ENCODE measurements around the gene AFAP1L2.
"Not testable (repeated sequence)": the region's sequence is repeated elsewhere in the genome, so short reads cannot be mapped to it uniquely, and the experiment has no call there.

The AFAP1L2 gene

GRCh38 chr10:114362826-114363355, 41.4 kb downstream of the AFAP1L2 start:
- no peak for DNase-seq (ENCODE audit: low read depth in 2 of 2)

DNA sequence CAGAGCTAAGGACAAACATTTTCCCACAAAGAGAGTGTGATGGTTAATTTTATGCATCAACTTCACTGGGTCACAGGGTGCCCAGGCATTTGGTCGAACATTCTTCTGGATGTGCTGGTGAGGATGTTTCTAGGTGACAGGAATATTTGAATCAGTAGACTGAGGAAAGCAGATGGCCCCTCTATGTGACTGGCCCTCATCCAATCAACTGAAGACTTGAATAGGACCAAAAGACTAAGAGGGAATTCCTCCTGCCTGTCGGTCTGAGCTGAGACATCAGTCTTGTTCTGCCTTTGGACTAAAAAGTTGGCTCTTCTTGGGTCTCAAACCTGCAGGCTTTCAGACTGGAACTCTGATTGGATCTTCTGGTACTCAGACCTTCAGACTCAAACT, 44.4 kb downstream of the AFAP1L2 start:
- DNase-seq (ENCODE audit: low read depth in 2 of 2): no peak

- DNase-seq (ENCODE audit: low read depth in 2 of 2): no peak
Measured at GRCh38 chr10:114359041-114359952, 45.0 kb downstream of the AFAP1L2 start.

- DNase-seq (ENCODE audit: low read depth in 2 of 2): no peak
Measured at GRCh38 chr10:114357515-114357996, 46.7 kb downstream of the AFAP1L2 start.

DNA sequence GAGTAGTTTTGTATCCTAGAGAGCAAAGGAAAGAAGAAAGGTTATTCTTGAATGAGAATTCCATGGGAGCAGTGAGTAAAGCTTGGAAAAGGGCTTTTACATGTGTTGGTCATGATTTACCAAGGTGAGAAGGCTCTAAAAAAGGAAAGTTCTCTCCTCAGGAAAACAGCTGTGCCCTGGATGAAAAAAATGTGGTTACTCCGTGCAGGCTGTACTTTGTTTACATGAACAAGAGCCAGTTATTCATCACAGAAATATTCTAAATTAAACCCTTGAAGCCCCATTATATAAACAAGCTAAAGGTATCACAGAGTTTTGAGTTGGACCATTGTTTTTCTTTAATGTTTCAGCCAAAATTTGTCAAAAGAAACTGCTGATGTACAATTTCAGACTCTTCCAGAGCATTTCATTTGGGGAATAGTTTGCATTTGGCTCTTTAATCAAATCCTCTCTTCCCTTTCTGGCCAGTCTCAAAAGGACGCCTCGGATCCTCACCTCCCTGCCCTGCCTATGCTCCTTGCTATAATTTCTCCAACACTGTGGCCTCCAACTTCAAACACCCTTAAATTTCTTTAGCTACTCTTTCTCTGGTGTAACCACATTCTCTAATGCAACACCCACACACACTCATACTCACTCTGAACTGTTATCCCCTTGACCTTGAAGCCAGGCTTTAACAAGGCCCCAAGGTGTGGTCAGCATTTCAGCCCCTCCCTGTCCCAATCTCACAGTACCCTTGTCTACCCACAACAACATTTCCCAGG, 47.4 kb downstream of the AFAP1L2 start:
- no peak for DNase-seq (ENCODE audit: low read depth in 2 of 2)

GRCh38 chr10:114356126-114356525, 48.2 kb downstream of the AFAP1L2 start:
- no peak for DNase-seq (ENCODE audit: low read depth in 2 of 2)

GRCh38 chr10:114353383-114353782, 50.9 kb downstream of the AFAP1L2 start:
- DNase-seq (ENCODE audit: low read depth in 2 of 2): no peak

- DNase-seq (ENCODE audit: low read depth in 2 of 2): no peak
Measured at GRCh38 chr10:114352653-114353298, 51.5 kb downstream of the AFAP1L2 start.

GRCh38 chr10:114350751-114351150, 53.6 kb downstream of the AFAP1L2 start:
- no peak for DNase-seq (ENCODE audit: low read depth in 2 of 2)

DNA sequence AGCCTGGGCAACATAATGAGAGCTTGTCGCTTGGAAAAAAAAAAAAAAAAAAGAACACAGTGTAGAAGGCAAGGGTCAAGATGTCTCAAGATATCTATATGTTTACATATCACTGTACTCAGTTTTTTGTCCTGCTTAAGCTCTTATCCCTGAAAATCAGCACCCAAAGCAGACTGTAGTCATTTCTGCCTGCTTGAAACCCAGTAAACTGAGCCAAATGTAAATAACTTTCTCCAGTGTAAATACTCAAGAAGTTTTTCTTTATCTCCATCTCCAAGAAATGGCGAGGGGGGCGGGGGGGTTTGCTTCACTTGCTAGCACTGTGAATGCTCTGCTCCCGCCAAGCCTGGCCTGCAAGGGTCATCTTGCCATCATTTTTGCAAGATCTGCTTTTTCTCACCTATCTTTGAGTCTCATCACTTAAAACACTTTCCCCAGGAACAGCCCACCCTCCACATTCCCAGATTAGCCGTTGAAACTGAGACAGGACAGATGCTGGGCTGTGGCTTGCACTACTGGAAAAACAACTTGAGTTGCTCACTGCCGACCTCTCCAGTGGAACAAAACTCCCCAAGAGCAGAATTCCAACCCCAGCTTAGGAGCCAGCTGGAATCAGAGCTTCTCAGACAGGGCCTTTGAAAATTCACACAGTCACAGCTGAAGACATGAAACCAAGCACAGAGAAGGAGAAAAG, 54.6 kb downstream of the AFAP1L2 start:
- DNase-seq (ENCODE audit: low read depth in 2 of 2): no peak

DNA sequence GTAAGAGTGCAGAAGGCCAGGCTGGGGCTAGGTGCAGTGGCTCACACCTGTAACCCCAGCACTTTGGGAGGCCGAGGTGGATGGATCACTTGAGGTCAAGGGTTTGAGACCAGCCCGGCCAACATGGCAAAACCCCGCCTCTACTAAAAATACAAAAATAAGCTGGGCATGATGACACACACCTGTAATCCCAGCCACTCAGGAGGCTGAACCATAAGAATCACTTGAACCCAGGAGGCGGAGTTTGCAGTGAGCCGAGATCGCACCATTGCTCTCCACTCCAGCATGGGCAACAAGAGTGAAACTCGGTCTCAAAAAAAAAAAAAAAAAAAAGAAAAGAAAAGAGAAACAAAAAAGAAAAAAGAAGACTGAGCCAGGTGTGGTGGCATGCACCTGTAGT, 55.2 kb downstream of the AFAP1L2 start:
- DNase-seq (ENCODE audit: low read depth in 2 of 2): not testable (repeated sequence)

DNA sequence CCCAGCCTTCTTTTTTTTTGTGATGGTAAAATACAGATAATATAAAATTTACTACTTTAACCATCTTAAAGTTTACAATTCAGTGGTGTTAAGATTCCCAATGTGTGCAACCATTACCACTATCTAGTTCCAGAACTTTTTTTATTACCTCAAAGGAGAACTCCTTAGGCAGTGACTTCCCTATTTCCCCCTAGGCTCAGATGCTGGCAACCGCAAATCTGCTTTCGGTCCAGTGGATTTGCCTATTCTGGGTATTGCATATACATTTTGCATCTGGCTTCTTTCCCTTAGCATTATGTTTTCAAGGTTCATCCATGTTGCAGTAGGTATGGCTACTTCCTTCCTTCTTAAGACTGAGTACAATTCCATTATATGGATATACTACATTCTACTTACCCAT, 56.5 kb downstream of the AFAP1L2 start:
- DNase-seq (ENCODE audit: low read depth in 2 of 2): no peak

DNA sequence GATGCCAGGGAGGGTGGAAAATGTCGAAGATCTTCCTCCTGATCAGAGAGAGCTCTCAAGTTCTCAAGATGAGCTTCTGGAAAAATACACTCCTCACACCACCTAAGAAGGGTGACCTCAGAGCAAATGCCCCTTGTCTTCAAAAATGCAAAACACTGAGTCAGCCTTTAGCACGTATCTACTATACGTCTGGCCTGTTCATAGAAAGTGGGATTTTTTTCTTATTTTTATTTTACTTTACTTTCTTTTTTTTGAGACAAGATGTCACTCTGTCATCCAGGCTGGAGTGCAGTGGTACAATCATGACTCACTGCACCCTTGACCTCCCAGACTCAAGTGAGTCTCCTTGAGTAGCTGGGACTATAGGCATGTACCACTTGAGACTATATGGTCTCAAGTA, 57.1 kb downstream of the AFAP1L2 start:
- DNase-seq (ENCODE audit: low read depth in 2 of 2): no peak

DNA sequence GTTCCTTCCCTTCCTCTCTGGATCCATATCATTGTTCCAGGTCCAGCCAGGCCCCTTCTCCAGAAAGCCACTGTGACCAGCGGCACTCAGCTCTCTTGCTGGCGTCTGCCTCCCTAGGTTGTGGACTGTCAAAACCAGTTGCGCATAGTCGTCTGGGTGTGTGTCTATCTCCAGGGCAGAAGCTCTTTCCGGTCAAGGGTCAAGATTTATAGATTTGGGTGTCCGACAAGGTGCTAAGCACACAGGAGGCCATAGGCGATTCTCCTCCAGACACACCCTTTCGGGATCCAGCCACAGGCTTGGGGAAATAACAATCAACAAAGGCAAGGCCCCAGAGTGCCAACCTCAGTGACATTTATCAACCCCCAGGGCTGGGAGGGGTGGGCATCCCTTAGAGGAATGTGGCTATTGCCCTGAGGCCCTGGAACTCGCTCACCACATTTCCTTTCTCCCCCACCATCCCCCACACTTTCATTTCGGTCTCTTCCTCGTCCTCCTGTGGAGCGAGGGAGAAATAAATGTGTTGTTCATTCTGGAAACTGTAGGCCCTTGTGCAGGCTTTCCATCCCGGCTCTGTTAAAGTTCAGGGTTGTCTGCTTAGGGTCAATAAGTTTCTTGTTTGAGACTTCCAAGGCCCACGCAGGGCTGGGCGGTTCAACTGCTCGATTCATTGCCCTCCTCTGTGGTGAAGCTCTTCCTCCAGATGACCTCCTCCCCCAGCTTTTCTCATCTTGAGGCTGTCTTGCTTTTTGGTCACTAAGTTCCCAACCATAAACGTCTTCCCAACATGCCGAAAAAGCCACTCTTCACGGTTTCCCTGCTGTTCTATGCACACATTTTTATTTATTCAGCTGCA, 57.9 kb downstream of the AFAP1L2 start:
- no peak for DNase-seq (ENCODE audit: low read depth in 2 of 2)

DNA sequence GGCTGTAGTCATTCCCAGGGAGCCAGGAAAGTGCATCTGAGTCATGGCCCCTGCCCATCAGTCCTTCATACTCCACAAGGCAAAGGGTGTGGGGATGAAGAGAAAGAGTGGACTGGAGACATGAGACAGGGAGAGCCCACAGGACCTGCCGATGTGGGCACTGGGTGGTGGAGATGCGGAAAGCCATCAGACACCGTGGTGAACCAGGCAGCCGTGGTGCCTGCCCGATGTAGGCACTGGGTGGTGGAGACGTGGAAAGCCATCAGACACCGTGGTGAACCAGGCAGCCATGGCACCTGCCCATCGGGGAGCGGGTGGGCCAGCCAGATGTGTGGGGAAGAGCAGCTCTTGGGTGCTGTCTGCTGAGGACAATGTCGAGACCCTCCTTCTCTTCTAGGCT, 58.6 kb downstream of the AFAP1L2 start:
- DNase-seq (ENCODE audit: low read depth in 2 of 2): no peak

GRCh38 chr10:114343623-114344505, 60.4 kb downstream of the AFAP1L2 start:
- no peak for DNase-seq (ENCODE audit: low read depth in 2 of 2)

DNA sequence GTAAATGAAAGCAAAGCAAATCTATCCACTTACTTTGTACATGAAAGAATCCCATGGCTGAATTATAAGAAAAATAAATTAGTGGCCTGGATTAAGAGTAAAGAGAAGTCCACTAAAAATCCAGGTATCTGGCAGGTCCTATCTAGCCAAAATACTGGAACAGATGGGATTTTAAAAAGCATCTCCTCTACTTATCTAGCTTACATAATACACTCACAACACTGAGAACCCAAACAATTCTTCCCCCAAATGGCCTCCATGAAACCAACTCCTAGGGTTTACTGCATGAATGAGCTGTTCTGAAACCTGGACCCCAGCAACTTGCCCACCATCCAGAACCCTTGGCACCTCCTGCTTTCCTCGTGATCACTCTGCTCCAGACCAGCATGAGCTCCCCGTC, 61.3 kb downstream of the AFAP1L2 start:
- no peak for DNase-seq (ENCODE audit: low read depth in 2 of 2)

DNA sequence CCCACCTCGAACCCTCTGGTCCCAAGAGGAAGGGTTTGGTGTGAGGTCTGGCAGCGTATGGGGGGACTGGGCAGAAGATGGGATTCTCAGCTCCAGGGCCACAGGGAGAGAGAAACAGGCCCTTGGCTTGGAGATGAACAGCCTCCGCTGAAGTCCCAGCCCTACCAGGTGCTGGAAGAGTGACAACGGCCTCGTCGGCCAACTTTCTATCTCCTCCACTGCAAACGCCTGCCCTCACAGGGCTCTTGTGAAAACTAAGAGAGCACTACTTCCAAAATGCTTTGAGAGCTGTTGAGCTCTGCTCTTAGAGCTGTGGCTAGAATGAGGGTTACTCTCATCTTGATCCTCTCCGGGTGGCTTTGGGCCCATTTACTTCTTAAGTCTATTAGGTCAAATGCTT, 63.5 kb downstream of the AFAP1L2 start:
- DNase-seq (ENCODE audit: low read depth in 2 of 2): no peak
